Fibroblast of peridontal ligament (primary cell): ENCODE data around the gene GOPC.

Source experiments
- DNase-seq: peaks from one replicate; pipeline ENCODE4 v3.0.0-alpha.2; 2010; ENCODE audit errors: extremely low read depth

GOPC gene

DNA sequence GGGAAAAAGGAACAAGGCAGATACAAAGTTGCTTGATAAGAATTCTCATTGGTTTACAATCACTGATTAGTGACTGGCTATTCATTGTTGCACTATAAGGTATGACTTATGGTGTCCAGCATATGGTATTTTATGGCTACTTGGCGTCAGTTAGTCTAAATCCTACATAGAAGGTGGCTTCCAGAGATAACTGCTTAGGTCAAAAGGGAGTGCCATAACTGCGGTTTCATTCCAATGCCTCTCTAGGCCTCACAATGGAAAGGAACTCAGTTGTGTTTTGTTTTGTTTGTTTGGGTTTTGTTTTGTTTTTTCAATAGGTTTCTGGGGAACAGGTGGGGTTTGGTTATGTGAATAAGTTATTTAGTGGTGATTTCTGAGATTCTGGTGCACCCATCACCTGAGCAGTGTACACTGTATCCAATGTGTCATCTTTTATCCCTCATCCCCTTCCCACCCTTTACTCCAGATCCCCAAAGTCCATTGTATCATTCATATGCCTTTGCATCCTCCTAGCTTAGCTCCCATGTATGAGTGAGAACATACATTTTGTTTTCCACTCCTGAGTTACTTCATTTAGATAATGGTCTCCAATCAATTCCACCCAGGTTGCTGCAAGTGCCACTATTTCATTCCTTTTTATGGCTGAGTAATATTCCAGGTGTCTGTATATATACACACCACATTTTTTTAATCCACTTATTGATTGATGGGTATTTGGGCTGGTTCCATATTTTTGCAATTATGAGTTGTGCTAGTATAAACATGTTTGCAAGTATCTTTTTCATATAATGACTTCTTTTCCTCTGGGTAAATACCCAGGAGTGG, 7.0 kb downstream of the GOPC start:
- no peak for DNase-seq

DNA sequence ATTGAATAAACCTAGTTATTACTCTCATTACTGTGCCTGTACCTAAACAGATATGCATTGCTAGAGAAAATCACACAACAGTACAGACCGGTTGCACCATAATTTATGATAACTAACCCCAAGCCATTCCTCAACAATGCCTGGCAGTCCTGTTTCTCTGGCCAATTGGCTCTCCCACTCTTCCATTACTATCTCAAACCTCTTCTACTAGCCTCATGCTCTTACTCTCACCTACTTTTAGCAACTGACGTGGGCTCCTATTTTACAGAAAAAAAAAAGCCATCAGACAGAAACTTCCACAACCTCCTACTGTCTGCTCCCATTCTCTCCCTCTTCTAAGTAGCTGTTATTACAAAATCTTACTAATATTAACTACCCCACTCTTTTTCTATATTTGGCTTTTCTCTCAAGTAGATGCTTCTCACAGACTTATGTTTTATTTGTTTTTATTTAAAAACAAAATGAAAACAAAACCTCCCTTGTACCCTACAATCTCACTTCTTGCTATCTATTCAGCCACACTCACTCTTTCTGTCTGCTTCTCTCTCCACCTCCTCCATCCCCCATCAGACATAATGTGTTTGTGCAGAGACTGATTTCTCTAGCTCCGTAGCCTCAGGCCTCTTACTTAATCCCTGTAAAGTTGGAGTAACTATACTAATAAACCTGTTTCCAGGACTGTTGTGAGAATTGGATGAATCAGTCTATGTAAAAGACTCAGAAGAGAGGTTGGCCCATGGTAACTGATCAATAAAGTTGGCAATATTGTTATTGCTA, 9.1 kb downstream of the GOPC start:
- DNase-seq, result no peak

DNA sequence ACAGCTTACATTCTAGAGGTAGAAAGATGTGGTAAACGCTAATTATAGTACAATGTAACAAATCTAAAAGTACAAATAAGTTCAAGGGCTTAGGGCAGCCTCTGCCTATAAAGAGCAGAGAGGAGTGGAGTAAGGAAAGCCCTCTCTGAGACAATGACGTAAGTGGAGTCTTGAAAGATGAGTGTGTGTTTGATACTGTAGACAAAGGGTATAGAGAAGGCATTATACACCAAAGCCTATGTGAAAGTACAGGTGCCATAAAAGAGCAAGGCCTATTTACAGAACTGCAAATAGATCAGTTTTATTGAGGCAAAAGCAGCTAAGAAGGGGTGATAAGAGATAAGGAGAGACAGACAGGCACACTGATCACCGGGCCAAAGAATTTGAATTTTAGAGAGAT, 10.9 kb downstream of the GOPC start:
- no peak for DNase-seq

DNA sequence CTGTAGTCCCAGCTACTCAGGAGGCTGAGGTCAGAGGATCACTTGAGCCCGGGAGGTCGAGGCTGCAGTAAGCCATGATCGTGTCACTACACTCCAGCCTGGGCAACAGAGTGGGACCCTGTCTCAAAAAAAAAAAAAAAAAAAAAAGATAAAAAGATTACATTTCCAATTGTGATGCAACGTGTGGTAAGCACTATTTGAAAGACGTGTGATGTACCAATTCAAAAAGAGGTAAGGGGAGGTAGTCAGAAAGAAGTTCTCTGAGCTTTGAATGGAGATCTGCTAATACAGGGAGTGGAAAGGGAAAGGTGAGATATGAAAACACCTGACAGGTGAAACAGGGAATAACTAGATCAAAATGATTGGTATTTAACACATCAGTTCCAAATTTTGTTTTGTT, 11.9 kb downstream of the GOPC start:
- DNase-seq, result no peak

DNA sequence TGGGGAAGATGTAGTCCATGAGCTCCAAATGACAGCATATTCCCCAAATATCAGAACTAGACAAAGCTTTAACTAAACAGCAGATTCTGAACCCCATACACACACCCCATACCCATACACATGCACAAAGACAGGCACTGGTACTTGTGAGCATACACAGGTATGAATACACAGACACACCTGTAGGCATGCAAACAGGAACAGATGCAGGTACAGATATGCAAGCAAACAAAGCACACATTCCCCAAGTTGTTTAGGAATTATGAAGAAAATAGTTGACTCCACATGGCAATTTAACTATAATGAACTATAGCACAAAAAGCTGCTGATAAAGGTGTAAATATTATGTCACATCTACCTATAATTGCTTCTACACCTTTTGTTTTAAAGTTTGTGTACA, 16.7 kb downstream of the GOPC start:
- no peak for DNase-seq

DNA sequence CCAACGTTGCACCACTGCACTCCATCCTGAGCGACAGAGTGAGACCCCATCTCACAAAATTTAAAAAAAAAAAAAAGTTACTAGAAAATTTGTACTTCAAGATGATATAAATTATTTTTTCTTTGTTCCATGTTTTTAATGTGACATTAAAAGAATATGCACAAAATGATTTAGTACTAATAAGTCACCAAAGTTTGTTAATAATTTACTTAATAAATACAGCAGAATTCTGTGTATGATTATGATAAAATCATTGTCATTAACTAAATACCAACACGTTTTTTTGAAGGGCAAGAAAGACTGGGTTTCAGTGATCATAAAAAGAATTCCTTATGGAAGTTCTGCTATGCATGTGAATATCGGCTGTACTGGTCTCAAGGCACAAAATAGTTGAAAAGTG, 28.1 kb downstream of the GOPC start:
- no peak for DNase-seq

DNA sequence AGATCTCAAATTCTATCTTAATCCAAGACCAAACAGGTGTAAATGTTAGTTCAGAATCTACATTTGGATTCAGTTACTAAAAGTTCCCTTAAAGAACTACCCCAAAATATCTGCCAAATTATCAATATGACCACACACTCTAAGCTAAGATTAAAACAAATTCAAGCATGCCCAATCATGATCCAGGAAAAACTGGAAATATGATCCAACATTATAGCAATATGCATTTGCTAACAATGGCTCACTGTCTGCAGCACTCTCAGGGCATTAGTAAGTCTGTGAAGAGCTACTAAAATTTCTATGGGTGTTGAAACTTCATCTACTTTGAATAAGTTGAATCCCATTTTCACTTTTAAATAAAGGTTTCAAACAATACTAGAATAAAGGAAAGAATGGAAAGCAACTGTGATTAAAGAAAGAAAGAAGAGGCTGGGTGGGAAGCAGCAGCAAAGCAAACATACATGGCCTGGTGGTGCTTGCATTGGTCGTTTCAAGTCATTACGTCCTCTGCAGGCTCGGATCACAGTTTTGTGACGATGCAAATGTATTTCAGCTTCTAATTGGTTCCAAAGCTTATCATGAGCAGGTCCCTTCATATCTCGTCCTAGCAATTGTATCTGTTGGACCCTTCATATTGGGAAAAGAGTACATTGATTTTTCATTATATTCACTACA, 29.2 kb downstream of the GOPC start:
- no peak for DNase-seq

DNA sequence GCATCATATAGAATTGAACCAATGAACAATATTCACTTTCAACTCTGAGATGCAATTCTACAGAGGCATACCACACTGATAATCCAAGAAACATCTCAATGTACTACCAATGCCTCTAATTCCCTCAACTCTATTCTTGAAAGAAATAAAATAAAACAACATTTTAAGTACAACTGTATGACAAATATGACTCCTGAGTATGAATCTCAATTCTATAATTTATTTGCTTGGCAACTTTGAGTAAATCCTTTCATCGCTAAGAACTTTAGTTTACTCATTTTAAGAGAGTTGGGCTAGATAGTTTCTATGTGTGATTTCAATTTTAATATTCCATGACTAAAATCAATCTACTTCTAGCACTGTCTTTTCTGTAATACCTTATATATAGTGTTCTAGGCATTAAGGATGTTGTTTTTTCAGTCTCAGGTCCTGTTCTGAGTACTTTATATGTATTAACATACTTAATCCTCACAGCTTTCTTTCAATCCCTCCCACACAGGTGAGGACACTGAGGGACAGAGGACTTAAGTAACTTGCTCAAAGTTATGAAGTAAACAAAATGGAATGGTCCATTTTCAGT, 33.4 kb downstream of the GOPC start:
- no peak for DNase-seq

DNA sequence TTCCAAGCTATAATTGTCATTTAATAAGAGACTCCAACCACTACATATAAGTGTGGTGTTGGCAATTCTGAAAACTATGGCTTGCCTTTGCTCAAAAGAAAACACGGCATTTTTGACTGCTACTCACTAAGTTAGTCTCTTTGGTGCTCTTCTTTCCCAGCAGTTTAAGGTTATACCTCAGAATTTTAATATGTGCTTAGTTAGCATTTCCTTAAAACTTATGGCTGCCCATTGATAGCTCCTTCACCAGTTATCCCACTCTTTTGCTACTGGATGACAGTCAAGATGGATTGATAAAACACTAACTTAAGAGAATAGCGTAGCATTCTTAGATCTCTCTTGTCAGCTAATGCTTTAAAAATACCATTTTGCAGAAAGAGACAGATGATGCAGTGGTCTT, 34.1 kb downstream of the GOPC start:
- DNase-seq, result no peak

DNA sequence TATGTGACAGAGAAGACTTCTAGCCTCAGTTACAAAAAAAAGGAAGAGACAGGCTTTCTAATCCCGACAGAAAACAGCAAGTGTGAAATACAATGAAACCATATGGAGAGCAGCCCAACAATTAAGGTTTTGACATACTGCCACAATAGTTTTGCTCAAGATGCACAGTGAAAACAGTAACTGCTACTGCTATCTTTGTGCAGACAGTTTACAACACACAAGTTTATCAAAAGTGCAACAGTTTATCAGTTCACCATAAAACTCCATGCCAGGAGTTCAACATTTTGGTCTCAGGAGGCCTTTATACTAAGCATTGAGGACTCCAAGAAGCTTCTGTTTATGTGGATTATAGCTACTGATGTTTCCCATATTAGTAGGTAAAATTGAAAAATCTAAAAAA, 37.6 kb downstream of the GOPC start:
- DNase-seq, result no peak

DNA sequence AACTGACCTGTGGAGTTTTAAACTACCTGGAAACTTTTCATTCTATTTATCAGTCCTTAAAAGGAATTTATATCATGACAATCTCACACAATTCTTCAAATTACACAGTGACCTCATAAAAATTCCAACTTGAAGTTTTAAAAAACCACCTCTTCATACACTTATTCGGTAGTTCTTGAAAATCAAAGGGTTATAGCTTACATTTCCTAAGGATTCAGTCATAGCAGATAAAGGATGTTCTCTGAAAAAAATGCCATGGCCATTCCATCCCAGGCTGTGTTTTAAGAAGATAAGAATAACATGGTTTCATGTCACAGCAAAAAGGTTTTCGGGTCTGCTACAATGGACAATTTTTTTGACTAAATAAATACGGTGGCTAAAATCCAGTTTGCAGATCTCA, 41.2 kb downstream of the GOPC start:
- no peak for DNase-seq

DNA sequence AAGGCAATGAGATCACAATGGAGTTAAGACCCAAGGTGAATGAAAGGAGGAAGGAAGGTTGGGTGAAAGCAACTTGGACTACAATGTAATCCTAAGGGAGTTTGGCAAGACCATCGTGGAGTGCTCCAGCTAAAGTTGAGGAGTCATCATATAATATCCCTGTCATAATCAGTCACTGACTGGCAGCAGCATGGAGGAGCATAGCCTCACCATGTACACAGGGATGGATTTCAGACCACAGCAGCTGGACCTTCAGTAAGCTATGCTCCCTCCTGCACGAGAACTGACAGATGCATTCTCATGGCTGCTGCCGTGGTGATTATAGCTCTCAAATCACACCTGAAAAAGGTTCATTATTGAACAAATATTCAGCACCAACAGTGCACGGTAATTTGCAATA, 43.0 kb downstream of the GOPC start:
- DNase-seq, result no peak

DNA sequence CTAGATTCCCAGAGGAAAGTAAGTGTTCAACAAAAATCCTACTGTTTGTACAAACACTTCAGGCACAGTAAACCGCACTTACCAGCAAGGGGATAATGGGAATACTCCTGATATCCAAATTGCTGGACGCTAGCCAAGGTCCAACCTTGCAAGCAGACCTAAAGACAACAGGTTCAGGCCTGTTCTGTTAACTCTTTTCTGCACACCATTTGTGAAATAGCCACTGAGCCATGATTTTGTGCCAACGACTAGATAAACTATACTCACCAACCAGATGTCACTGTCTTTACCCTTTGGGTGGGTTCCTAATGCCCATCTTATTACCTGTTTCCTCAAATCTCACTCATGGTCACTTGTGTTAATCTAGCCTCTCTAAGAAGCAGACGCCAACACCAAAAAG, 43.5 kb downstream of the GOPC start:
- no peak for DNase-seq

DNA sequence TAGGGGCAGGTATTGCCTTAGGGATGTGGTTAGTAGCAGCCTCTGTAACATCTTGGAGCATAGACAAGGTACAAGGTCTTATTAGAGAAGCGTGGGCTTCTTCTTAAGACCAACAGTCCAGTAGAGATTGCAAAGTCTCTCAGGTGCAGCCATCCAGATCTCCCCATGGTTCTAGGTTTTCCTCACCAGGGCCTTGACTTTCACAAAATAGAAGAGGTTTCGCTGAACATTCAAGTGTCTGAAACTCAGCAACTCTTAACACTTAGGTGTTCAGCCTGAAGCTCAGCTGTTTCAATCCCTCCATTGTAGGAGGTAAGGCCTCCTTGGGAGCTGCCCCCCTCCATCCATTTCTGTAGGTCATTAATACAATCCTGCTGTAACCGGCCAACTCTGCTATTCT, 44.4 kb downstream of the GOPC start:
- no peak for DNase-seq

DNA sequence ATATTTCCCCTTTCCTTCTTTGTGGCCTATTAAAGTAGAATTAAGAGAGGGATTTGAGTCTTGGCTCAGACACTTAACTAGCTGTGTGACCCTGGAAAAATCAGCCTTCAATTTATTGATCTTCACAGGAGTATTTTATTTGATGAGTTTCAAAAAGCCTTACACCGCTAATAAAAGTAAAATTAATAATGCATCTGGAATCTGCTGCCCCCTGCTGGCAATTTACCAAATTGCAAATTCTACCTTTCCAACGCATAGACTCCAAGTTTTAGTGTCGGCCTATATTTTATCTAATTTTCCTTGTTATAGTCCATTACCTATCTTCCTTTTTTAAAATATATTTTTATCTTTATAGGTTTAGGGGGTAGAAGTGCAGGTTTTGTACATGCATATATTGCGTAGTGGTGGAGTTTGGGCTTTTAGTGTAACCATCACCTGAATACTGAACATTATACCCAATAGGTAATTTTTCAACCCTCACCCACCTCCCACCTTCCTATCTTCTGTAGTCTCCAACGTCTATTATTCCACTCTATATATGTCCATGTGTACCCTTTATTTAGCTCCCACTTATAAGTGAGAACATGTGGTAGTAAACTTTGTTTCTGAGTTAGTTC, 46.3 kb downstream of the GOPC start:
- peak; percentile 60 for DNase-seq

DNA sequence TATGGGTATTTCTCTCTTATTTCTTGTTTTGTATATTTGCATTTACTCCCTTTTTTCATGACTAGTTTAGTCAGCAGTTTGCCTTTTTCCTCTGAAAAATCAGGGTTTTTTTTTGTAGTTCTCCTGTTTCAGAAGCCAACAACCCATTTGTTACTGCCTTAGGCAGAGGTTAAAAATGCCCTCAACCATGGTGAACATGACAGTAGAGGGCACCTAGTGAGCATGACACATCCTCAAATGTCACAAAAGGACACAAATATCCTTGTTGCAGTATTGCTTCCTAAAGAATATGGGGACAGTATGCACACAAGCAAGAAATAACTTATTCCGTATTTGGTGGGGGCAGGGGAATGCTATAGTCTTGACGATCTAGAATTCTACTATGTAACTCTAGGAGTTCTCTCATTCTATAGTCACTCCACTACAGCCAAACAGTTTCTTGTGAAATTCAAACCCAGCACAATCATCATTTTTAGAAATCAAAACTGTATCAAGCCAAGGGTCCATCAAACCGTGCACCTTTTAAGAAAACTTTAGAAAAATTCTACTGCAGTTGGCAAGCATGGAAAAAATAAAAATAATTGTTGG, 47.0 kb downstream of the GOPC start:
- DNase-seq, result no peak

DNA sequence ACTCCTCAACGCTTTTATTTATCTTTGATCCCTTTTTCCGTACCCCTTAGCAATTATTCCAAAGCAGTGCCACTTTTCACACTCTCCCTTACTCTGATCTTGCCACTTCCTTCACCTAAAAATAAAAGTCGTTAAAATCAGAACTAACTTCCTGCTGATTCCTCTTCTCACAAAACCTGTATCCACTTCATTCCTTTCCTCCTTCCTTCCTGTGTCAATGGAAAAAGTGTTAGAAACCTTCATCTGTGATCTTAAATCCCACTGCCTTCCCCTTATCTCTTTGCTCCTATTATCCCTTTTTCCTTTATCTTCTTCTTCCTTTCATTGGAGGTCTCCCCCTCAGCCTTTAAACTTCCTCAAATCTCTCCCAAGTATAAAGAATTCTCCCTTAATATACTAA, 49.2 kb downstream of the GOPC start:
- no peak for DNase-seq

DNA sequence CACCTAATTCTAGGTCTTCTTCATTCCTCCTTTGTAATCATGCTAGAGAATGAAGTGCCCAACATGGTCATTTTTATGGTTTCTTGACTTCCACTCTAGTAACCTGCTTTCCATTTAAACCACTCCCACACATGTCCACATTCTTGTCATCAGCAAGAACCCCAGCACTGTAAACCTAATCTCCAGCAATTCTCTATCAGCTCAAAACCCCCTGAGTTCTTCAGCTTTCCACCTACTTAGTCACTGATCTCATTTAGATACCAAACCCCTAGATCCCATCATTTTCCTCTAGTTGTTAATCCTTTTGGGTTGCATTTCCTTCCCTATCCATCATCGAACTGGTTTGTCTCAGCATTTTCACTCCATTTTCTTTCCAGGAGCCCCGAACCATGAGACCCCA, 49.7 kb downstream of the GOPC start:
- no peak for DNase-seq

DNA sequence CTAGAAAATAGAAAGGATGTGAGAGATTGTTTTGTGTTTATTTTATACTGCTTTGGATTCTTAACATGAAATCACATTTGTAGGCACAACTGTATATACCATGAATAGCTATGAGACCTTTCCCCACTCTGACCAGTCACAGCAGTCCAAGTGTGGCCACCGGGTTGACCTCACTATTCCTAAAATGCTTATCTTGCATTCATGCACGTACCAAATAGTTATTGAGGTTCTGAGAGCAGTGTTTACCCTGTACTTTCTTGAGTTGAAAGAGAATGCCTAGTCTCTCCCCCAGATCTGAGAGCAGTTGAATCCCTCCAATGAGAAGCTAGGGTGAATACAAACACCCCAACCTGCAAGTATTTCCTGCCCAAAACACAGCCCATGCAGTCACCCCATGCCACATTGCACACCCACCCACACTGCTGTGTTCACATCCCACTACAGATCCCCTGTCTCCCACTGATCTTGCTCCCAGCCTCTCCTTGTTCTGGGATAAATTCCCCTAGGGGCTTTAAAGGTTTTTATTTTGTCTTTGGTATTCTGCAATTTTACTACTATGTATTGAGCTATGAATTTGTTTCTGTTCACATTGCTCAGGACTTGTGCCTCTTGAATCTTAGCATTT, 51.6 kb downstream of the GOPC start:
- no peak for DNase-seq

DNA sequence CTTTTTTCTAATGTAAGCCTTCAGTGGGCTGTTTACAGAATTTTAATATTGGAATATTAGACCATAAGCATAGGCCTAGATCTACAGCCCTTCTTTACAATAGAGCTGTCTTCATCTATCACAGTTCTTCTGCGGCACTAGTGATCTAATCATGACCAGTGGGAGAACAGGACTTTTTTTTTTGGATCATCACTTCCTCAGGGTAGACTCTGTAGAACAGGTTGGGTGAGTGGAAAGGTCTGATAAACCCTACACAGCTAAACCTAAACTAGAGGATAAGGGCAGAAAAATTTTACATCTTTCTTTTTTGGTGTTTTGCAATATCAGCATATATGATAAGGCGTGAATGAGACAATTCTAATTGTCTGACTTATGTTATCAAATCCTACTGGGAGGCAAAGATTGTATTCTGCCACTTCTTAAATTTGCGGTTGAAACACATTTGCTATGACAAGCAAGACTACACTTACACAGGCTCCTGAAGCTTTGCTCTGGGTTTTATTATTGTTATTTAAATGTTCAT, 52.2 kb downstream of the GOPC start:
- no peak for DNase-seq

DNA sequence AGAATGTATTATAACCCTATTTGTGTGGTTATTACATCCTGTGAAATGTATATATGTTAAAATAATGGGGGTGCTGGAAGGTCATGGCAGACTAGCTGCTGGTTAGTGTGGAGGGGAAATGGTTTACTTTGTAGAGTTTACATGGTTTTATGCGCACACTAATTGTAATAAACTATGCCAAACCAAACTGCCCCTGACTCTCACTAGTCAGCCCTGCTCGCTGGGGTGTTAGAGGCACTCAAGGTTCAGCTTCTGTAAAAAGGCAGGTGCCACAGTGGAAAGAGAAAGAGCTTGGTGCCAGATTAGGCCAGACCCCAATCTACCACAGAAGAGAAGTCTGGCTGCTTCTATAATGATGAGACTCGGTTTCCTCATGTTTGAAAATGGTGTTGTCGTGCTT, 52.7 kb downstream of the GOPC start:
- DNase-seq, result no peak
